Stimulated activated CD8-positive, alpha-beta memory T cell treated with anti-CD3 and anti-CD28 coated beads, Interleukin-4, amount 100 ng/mL, for 48 hours (primary cell): ENCODE results near the gene CTF1.
"Not testable (repeated sequence)": the region's sequence is repeated elsewhere in the genome, so short reads cannot be mapped to it uniquely, and the experiment has no call there.

Experiments
- DNase-seq: peaks from one replicate; pipeline ENCODE4 v3.0.0-alpha.2; 2020

Gene CTF1, protein sequence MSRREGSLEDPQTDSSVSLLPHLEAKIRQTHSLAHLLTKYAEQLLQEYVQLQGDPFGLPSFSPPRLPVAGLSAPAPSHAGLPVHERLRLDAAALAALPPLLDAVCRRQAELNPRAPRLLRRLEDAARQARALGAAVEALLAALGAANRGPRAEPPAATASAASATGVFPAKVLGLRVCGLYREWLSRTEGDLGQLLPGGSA

GRCh38 chr16:30896261-30896888 is at the start of gene CTF1:
Gene CTF1, plus strand, starts transcription at chr16:30896614. Its CDS starts 30 bp downstream, at chr16:30896644.
- DNase-seq: no peak

DNA sequence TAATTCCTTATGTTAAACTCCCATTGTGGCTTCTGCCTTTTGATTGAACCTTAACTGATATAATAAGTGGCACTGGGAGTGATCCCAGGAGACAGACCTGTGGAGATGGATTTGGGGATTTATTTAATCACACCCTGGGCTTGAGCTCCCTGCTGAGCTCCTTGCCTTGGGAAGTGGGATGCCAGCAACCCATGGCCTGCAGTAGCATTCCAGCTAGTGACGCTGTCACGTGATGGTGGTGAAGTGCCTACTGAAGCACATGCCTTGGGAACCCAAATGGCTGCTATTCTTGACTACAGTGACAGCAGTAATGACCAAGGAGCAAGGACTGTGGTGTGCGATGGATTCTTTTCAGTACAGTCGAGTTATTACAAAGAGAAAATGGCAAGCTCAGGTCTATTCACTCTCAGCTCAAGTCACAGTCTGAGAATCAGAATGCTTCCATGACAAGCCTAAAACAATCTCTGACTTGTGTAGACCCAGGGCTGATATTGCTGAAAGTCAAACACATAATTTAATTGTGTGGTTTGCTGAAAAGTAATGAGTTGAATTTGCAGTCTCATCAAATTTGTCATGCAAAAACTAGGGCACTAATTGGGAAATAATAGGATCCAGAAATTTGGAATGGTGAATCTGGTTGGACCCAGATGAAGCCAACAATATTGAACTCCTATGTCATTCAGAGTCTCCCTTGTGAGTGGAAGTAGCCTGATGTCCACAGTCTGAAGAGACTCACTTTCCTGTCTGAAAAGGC is 49.6 kb upstream of the CTF1 start:
- no peak for DNase-seq

- no peak for DNase-seq
Measured at GRCh38 chr16:30850246-30850645, 46.2 kb upstream of the CTF1 start.

DNA sequence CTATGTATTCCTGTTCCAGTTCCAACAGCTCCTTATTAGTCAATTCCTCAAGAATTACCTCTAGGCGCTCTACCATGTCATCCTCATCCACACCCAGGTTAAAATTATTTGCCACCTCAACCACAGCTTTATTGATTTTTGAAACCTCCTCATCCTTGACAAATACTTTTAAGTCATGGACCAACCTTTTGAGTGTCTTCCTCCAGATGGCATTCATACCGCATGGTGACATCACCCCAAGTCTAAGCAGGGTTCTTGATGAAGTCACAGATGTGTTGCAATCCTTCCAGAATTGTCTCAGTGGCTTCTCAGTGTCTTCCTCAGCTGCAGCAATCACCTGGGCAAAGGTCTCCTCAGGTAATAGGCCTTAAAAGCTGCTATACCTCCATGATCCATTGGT is 42.7 kb upstream of the CTF1 start:
- DNase-seq: no peak

- DNase-seq: no peak
Measured at GRCh38 chr16:30858111-30858495, 38.3 kb upstream of the CTF1 start.

DNA sequence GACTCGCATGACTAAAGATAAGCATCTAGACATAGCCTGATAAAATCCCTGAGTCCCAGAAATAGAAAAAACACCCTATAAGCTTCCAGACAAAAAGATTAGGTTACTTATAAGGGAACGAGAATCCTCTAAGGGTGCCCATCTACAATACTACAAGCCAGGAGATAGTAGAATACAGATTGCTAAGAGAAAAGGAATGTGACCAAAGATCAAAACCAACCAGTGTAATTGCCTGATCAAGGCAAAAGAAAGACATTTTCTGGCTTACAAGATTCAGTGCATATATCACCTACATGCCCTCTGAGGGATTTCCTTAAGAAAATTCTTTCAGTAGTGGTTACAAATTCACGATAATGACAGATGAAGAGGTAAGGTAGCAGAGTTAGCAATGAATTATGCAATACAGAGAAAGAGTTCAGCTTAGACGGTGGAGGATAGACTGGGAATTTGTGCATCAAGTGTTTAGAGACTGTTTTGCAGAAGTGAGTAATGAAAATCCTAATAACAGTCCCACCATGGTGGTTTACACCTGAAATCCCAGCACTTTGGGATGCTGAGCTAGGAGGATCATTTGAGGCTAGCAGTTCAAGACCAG is 37.5 kb upstream of the CTF1 start:
- DNase-seq: no peak

DNA sequence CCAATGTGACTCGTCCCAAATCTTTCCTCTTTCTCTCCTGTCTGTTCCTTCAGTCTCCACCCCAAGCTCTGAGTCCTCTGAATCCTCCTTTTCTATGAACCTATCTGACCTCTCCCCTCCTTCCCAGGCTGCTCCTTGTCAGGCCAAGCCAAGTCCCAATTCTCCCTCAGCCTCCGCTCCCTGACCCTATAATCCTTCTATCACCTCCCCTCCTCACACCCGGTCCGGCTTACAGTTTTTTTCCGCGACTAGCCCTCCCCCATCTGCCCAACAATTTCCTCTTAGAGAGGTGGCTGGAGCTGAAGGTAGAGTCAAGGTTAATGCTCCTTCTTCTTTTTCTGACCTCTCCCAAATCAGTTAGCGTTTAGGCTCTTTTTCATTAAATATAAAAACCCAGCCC is 35.7 kb upstream of the CTF1 start:
- DNase-seq: not testable (repeated sequence)

DNA sequence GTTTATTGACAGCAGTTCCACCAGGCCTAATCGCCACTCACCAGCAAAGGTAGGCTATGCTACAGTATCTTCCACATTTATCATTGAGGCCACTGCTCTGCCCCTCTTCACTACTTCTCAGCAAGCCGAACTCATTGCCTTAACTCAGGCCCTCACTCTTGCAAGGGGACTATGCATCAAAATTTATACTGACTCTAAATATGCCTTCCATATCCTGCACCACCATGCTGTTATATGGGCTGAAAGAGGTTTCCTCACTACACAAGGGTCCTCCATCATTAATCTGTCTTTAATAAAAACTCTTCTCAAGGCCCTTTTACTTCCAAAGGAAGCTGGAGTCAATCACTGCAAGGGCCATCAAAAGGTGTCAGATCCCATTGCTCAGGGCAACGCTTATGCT is 33.2 kb upstream of the CTF1 start:
- DNase-seq: not testable (repeated sequence)

- no peak for DNase-seq
Measured at GRCh38 chr16:30866031-30866430, 30.4 kb upstream of the CTF1 start.

- no peak for DNase-seq
Measured at GRCh38 chr16:30867747-30868146, 28.7 kb upstream of the CTF1 start.

DNA sequence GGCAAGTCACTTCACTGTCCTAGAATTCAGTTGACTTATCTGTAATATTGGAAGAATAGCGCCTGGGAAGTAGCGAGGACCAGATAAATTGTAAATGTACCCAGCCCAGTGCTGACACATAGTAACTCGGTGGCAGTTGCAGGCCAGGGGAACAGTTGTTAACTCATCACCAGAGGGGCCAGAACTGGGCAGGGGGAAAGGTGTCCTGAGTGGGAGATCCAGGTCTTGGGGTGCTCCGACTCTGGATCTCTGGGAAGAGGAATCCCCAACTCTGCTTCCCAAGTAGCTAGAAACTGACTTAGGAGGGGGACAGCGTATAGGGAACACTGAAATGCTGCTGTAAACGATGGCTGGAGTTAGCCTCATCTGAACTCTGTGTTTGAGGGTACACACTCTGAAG is 25.5 kb upstream of the CTF1 start:
- no peak for DNase-seq

DNA sequence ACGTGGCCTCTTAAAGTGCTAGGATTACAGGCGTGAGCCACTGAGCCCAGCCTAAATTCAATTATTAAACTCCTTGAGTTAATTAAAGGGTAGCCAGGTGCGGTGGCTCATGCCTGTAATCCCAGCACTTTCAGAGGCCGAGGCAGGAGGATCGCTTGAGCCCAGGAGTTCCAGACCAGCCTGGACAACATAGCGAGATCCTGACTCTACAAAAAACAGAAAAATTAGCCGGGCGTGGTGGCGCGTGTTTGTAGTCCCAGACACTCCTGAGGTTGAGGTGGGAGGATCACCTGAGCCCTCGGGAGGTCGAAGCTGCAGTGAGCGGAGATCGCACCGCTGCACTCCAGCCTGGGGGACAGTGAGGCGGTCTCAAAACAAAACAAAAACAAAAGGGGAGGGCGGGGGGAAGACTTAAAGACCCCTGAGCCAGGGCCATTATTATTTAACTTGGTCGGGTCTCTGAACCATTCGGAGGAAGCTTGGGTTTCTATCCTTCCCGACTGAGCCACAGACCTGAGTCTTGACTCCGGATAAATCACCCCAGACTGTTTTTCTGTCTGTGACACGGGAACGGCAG is 22.1 kb upstream of the CTF1 start:
- no peak for DNase-seq

DNA sequence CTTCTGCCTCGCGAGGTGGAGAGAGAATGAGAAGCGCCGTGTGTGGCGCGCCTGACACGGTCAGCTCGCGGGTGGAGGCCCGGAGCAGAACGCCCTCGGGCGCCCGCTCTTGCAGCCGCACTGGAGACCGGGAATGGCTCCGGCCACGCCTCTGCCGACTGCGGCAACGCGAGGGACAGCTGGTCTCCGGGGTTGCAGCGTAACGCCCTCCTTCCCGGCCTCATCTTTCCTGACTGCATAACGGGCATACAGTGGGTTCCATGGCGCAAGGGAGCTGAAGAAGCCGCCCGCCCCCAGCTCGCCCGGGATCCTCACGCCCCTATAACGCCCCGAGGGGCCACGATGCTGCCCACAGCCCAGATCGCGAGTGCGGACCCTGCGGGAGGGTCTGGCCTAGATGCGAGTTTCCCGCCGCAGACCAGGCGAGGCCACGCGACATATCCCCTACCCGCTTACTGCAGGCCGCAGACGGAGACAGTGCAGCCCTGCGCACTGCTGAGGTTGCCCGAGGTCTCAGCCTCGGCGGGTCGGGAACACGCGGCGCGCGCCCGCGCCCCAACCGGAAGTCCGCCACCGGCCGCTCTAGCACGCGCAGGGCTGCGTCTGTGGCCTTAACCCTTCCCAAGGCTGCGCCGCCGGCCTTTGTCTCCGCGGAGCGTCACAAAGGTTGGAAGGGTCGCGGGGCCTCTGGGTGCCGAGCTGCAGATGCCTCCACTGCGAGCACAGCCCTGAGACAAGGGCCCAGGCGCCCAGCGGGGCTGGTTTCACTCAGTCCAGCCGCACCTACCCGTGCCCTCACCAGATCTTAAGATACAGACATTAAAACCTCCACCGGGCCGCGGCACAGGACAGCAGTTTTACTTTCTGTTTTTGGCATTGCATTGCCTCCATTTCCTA is 21.3 kb upstream of the CTF1 start:
- DNase-seq: peak; percentile 93

DNA sequence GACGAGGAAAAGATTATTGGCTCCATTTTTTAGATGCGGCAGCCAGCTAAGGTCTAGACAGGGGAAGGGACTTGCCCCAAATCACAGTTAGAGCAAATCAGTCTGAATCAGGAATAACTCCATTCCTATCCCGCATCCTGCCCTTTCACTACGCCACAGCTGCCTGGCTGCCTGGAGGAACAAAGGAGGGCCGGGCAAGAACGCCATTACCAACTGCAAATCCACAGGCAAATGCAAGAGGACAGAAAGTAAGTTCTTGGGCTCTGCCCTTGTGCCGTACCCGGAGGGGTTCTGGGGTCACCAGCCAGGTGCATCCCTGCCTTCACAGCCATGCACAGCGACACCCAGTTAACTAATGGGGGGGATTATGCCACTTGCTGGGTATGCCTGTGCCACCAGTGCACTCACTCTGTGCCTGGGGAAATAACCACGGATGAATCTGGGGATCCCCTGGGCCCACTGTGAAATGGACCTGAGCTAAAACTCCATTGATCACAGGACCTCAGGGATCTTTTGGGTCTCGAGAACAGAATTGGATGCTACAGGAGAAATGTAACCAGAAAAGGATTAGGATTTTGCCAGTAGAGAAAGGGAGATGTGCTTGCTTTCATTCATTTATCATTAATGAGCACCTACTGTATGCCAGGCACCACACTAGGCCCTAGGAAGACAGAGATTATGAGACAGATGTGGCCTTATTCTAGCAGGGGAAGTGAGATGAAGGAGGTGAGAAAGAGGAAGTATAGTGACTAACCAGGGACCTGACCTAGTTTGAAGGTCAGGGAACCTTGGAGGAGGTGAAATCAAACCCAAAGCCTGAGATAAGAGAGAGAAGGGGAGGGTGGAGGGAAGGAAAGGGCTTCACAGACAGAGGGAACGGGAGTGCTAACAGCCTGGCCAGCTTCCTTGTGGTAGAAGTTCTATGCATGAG is 20.3 kb upstream of the CTF1 start:
- peak; percentile 46 for DNase-seq

DNA sequence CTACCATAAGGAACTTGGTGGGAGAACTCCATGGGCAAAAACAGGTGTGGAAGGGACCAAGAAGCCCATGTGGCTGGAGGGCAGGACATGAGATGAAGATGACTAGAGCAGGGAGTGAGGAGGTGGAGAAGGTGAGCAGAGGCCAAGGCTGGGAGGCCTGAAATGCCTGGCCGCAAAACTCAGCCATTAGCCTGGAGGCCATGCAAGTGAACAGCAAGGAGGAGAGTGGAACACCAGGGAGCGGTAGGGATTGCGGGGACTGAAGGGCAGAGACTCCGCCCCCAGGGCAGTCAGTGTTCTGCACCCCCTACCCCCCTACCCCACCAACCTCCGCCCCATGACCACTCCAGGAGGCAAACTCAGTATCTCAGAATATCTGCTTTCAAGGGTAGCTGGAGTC is 19.5 kb upstream of the CTF1 start:
- DNase-seq: no peak

GRCh38 chr16:30882429-30883310 is 13.7 kb upstream of the CTF1 start:
- no peak for DNase-seq

DNA sequence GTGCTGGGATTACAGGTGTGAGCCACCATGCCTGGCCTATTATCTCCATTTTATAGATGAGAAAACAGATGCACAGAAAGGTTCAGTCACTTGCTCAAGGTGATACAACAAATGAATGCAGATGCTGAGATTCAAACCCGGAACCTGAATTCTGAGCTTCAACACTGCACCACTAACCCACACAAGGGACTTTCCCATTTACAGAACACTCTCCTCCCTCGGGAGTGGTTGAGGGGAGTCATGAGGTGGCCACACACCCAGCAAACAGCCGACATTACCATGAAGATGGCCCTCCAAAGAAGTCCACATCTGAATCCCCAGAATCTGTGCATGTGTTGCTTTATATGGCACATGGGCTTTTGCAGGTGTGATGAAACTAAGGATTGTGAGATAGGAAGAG is 11.7 kb upstream of the CTF1 start:
- no peak for DNase-seq

DNA sequence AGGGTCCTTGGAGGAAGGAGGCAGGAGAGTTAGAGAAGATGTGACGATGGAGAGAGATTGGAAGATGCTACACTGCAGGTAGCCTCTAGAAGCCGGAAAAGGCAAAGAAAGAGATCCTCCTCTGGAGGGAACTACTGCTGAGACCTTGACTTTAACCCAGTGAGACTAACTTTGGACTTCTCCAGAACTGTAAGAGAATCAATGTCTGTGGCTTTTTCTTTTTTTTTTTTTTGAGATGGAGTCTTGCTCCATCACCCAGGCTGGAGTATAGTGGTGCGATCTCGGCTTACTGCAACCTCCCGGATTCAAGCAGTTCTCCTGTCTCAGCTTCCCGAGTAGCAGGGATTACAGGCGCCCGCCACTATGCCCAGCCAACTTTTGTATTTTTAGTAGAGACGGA is 11.2 kb upstream of the CTF1 start:
- no peak for DNase-seq

DNA sequence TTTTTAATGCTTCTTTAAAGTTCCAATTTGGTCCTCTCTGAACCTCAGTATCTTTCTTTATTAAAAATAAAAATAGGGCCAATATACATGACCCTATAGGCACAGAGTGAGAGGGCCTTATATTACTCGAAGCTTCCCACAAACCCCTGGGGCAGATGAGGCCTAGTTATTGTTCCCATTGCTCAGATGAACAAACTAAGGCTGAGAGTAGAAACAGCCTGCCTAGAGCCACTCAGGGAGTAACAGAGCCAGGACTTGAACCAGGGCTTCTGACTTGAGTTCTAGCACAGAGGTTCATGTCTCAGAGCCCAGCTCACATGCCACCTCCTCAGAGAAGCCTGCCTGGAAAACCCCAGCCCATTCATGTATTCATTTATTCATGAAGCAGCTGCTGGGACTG is 10.3 kb upstream of the CTF1 start:
- DNase-seq: no peak

DNA sequence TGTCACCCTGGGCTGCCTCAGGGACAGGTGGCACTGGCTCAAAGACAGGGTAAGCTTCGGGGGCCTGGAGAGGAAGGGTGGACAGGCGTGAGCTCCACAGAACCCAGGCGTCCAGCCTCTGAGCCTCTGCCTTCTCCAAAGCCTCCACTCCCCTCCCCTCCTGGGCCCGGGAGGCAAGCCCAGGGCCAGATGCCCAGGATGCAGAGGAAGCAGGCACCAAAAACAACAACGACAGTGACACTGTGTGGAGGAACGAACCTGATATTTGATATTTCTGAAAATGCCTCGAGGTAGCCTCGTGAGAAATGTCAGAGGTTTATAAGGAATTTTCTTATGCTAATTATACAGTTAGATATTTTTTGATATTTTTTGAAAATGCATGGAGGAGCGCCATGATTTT is 8.5 kb upstream of the CTF1 start:
- no peak for DNase-seq
